RWPE1 (cell line): ENCODE data around the gene SRD5A2.

Experiments
- CTCF ChIA-PET: fragments of 350-600 bp; sonication (Branson Sonifier 250); formaldehyde crosslinking; extraction: SDS; loops from one replicate; lab custom pipeline; 2021; lab: Yijun Ruan, JAX
- POLR2A ChIA-PET: fragments of 400-600 bp; formaldehyde crosslinking; extraction: SDS; loops from one replicate; lab custom pipeline; 2020; ENCODE audit warnings: antibody characterized with exemption; ENCODE audit not compliant: low non-redundant PET; lab: Yijun Ruan, JAX
- DNase-seq: peaks from one replicate; pipeline ENCODE4 v3.0.0; 2012; ENCODE audit warnings: low spot score
- H3K27ac ChIP-seq: fragments of 450-650 bp; 2 replicates; pipeline ENCODE4 v1.5.1; 2017
- CTCF ChIP-seq: fragments of 450-650 bp; conservative IDR thresholded peaks from 2 replicates; pipeline ENCODE4 v1.5.1; 2017; ENCODE audit warnings: low read depth, mild to moderate bottlenecking

The SRD5A2 gene

DNA sequence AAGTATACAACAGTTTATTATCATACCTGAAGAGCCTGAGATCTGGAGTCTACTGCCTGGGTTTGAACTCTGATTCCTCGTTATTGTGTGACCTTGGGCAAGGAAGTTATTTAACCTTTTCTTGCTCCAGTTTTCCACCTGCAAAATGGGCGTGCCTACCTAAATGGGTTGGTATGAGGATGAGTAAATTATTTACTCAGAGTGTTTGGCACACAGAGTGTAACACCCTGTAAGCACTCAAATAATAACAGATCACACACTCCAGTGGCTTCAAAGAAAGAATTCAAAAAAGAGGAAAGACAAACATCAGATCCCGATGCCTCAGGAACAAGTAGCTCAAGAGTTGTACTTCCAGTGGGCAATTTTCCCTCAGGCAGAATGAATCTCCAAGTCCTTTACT lies 2.4 kb downstream of the SRD5A2 start:
- no peak for DNase-seq
- TF ChIP-seq CTCF, result no peak
- H3K27ac ChIP-seq, result no peak overlapping the region
- CTCF ChIA-PET, result no interaction called here
- POLR2A ChIA-PET, result no interaction called here

- DNase-seq, result no peak
- TF ChIP-seq CTCF, result no peak
- H3K27ac ChIP-seq, result no peak overlapping the region
- CTCF ChIA-PET, result no interaction called here
- POLR2A ChIA-PET, result no interaction called here
These were observed 3.6 kb downstream of the SRD5A2 start for GRCh38 chr2:31577143-31577542.

DNA sequence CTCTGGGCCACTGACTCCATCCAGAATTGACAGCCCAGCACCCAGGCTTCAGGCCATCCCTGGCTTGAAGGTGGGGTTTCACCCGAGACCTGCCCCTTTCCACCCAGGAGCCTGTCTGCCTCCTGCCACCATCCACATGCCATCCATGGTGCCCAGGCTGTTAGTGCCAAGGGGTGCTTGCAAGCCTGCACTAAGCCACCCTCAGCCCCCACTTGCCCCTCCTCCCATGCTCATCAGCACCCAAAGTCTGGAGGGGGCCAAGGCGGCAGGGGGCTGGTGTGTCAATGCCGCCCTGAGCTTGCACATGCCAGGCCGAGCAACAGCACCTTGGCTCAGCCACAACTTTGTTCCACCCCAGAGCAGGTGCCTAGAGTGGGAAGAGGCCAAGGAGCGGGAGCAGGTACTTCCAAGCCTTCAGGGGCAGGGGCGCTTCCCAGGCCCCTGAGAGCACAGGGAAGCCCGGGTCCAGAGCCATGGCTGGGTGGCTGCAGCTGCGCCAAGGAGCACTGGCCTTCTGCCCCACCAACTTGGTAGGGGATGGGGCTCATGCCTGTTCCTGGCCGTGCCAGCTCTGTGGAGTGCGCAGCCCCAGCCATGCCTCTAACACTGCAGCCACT lies 12.0 kb downstream of the SRD5A2 start:
- DNase-seq, result no peak
- POLR2A ChIA-PET, result no interaction called here
- TF ChIP-seq CTCF, result no peak
- H3K27ac ChIP-seq, result no peak overlapping the region
- CTCF ChIA-PET, result interaction anchor here (0.6 to 0.7 kb wide), 2 partner anchors 49 to 1361 kb away, joined by 3 read pairs; no protein-coding TSS in a partner anchor

- DNase-seq, result no peak
- no peak overlapping the region for H3K27ac ChIP-seq
- ChIA-PET POLR2A (no interaction called here), CTCF (interaction anchor here (0.5 kb wide), 1 partner anchor 113 kb away, joined by 4 read pairs; no protein-coding TSS in a partner anchor)
- TF ChIP-seq CTCF, result no peak
These were observed 13.1 kb downstream of the SRD5A2 start for GRCh38 chr2:31567679-31568078.

GRCh38 chr2:31563273-31563839 lies 17.4 kb downstream of the SRD5A2 start:
- ChIA-PET CTCF (no interaction called here), POLR2A (no interaction called here)
- TF ChIP-seq CTCF, result no peak
- peak; percentile 43 for DNase-seq
- no peak overlapping the region for H3K27ac ChIP-seq

DNA sequence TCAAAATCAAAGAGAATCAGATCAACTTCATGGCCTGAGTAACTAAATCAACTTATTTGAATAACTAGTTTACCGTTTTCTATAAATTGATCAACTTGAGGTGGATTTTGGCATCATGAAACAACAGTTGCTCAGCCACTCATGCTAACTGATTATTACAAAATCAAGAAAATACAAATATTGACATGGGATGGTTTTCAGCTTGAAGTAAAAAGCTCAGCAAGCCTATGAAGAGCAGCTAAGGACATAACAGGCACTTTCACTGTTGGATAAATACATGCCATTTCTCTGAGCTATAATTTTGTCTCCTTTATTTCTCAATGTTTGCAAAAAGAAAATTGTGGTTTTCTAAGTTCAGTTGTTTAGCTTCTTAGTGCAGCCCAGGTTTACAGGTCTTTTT lies 18.9 kb downstream of the SRD5A2 start:
- no peak overlapping the region for H3K27ac ChIP-seq
- ChIA-PET CTCF (no interaction called here), POLR2A (no interaction called here)
- DNase-seq, result no peak
- TF ChIP-seq CTCF, result no peak
